K562 (cell line): Measurements from ENCODE around the gene RHOC. TPM values are rescaled to one million over a fixed set of nuclear protein-coding genes. Genes with fewer than 3 reads are reported as not detected.

Source experiments
- polyA plus RNA-seq, 8 experiments: library from polyadenylated mRNA; depleted of rRNA in 4 of 8; stranded (reverse) in 5 of 8; unstranded in 3 of 8; fragments of >200 nt; fragmentation: Nextera tagmentation in 2 of 8; fragmentation: Illumina TruSeq in 1 of 8; extraction: Ambion mirVana in 2 of 8; extraction: Trizol in 1 of 8; gene quantifications; 2 replicates each; pipeline versions ENCODE4 v1.2.1 to v1.2.3, GENCODE V29; 2011 to 2014; ENCODE audit warnings: inconsistent platforms in 1 of 8, missing spikeins in 1 of 8
- total RNA-seq, 7 experiments: library from RNA; depleted of rRNA in 6 of 7; stranded (reverse); fragments of >200 nt in 6 of 7; fragmentation: Illumina TruSeq in 2 of 7; extraction: Trizol in 2 of 7; gene quantifications; 2 replicates each; pipeline versions ENCODE4 v1.2.1 to v1.2.3, GENCODE V29; 2011 to 2021; ENCODE audit warnings: low replicate concordance in 1 of 7
- TF ChIP-seq, protein P1 (sequence below), 2 experiments: fragments of 450-650 bp in 1 of 2; sonication (generic) in 1 of 2; formaldehyde crosslinking in 1 of 2; IDR thresholded peaks; 2 replicates each; pipeline versions ENCODE4 v1.7.1 to v1.9.0; 2016 to 2022; ENCODE audit warnings: inconsistent platforms in 1 of 2, mild to moderate bottlenecking in 1 of 2, missing genetic modification reagents in 1 of 2

RHOC gene
- total and polyA plus RNA-seq, 9 of the 15 experiments (the other 6 are each of a cell fraction or from before 2014, with no cell fraction given) = 35.2 to 364 (median 204) TPM

DNA sequence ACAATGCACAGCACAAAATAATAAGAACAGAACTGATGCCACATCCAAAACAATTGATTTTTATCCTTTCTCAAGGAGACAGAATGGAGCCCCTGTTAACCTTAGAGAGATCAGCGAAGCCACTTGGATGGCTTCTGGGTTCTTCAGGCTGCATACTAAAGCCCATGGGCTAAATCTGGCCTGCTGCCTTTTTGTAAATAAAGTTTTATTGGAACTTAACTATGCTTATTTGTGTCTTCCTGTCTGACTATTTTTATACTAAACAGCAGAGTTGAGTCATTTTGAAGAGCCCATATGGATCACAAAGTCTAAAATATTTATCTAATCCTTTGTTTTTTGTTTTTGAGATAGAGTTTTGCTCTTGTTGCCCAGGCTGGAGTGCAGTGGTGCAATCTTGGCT lies 24.5 kb upstream of the RHOC start (continued):
- TF ChIP-seq, protein P1, sequence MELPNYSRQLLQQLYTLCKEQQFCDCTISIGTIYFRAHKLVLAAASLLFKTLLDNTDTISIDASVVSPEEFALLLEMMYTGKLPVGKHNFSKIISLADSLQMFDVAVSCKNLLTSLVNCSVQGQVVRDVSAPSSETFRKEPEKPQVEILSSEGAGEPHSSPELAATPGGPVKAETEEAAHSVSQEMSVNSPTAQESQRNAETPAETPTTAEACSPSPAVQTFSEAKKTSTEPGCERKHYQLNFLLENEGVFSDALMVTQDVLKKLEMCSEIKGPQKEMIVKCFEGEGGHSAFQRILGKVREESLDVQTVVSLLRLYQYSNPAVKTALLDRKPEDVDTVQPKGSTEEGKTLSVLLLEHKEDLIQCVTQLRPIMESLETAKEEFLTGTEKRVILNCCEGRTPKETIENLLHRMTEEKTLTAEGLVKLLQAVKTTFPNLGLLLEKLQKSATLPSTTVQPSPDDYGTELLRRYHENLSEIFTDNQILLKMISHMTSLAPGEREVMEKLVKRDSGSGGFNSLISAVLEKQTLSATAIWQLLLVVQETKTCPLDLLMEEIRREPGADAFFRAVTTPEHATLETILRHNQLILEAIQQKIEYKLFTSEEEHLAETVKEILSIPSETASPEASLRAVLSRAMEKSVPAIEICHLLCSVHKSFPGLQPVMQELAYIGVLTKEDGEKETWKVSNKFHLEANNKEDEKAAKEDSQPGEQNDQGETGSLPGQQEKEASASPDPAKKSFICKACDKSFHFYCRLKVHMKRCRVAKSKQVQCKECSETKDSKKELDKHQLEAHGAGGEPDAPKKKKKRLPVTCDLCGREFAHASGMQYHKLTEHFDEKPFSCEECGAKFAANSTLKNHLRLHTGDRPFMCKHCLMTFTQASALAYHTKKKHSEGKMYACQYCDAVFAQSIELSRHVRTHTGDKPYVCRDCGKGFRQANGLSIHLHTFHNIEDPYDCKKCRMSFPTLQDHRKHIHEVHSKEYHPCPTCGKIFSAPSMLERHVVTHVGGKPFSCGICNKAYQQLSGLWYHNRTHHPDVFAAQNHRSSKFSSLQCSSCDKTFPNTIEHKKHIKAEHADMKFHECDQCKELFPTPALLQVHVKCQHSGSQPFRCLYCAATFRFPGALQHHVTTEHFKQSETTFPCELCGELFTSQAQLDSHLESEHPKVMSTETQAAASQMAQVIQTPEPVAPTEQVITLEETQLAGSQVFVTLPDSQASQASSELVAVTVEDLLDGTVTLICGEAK (IDR thresholded peaks at IDR 0.05) = peak; percentile 89
- TF ChIP-seq, protein P1 (CRISPR knock-in tag; IDR thresholded peaks at IDR 0.05) = peak; percentile 79
